Mammary epithelial cell (primary cell): ENCODE results near the gene FSTL4.

Experiments
- EZH2 ChIP-seq: IDR thresholded peaks from 2 replicates; pipeline ENCODE4 v1.6.1; 2012; ENCODE audit warnings: low read length, inconsistent platforms, borderline replicate concordance
- TF ChIP-seq, protein P1 (sequence below), 2 donors: IDR thresholded peaks in 1 of 2; conservative IDR thresholded peaks in 1 of 2; 2 replicates each; pipeline ENCODE4 v1.5.1; 2011 to 2012; ENCODE audit warnings: inconsistent platforms in 2 of 2, low read length in 2 of 2, mild to moderate bottlenecking in 2 of 2, control low read depth in 1 of 2, low read depth in 1 of 2; ENCODE audit not compliant: insufficient read depth in 1 of 2; ENCODE audit errors: extremely low read depth in 1 of 2

DNA sequence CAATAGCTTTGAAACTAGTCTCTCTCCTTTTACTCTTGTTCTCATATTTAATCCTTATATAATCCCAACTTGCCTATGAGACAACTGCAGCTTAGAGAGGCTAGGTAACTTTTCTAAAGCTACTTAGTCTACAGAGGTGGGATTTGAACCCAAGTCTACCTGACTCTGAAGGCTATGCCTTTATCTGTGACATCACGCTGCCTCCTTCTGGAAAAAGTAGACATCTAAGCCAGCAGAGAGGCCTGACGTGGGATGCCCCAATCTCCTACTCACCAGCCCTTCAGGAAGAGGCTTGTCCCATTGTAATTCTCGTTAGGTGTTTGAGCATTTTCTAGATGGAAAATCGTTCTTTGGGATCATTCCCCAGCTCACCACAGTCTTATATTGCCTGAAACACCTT lies 393.0 kb downstream of the FSTL4 start:
- TF ChIP-seq, protein P1, sequence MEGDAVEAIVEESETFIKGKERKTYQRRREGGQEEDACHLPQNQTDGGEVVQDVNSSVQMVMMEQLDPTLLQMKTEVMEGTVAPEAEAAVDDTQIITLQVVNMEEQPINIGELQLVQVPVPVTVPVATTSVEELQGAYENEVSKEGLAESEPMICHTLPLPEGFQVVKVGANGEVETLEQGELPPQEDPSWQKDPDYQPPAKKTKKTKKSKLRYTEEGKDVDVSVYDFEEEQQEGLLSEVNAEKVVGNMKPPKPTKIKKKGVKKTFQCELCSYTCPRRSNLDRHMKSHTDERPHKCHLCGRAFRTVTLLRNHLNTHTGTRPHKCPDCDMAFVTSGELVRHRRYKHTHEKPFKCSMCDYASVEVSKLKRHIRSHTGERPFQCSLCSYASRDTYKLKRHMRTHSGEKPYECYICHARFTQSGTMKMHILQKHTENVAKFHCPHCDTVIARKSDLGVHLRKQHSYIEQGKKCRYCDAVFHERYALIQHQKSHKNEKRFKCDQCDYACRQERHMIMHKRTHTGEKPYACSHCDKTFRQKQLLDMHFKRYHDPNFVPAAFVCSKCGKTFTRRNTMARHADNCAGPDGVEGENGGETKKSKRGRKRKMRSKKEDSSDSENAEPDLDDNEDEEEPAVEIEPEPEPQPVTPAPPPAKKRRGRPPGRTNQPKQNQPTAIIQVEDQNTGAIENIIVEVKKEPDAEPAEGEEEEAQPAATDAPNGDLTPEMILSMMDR (conservative IDR thresholded peaks at IDR 0.05 in 1 of 2, IDR thresholded peaks at IDR 0.05 in 1 of 2; ENCODE audit: extremely low read depth in 1 of 2, insufficient read depth in 1 of 2, low read depth in 1 of 2, low read length in 2 of 2), result no peak
- TF ChIP-seq EZH2, result no peak
